Suprapubic skin (tissue), 4 donors: ENCODE measurements around the gene PEBP1. TPM values are rescaled to one million over a fixed set of nuclear protein-coding genes. Genes with fewer than 3 reads are reported as not detected.

Experiments used
- DNase-seq, 2 donors: peaks; one replicate each; pipeline ENCODE4 v3.0.0-alpha.2; 2019; ENCODE audit warnings: low spot score in 2 of 2
- H3K27ac ChIP-seq: fragments of 200-600 bp; sonication (generic); one replicate; pipeline ENCODE4 v1.5.1; 2019
- H3K27me3 ChIP-seq: fragments of 200-600 bp; sonication (generic); one replicate; pipeline ENCODE4 v1.5.1; 2019
- H3K36me3 ChIP-seq: fragments of 200-600 bp; sonication (generic); one replicate; pipeline ENCODE4 v1.5.1; 2019
- H3K4me1 ChIP-seq: fragments of 200-600 bp; sonication (generic); one replicate; pipeline ENCODE4 v1.5.1; 2019
- H3K4me3 ChIP-seq: fragments of 200-600 bp; sonication (generic); one replicate; pipeline ENCODE4 v1.5.1; 2019; ENCODE audit warnings: mild to moderate bottlenecking
- H3K9me3 ChIP-seq: fragments of 200-600 bp; sonication (generic); one replicate; pipeline ENCODE4 v1.5.1; 2019
- CTCF ChIP-seq, 2 donors: fragments of 200-600 bp in 1 of 2; fragments of 450-650 bp in 1 of 2; sonication (generic) in 1 of 2; IDR thresholded peaks; one replicate each; pipeline ENCODE4 v1.5.1; 2016 to 2019; ENCODE audit warnings: antibody characterized with exemption in 2 of 2, mild to moderate bottlenecking in 1 of 2, moderate library complexity in 1 of 2
- EP300 ChIP-seq: sonication (generic); formaldehyde crosslinking; IDR thresholded peaks from one replicate; pipeline ENCODE4 v1.6.1; 2017; ENCODE audit warnings: antibody characterized with exemption
- POLR2A ChIP-seq, 2 donors: fragments of 450-650 bp; IDR thresholded peaks; one replicate each; pipeline ENCODE4 v1.6.1; 2017; ENCODE audit warnings: antibody characterized with exemption in 2 of 2, mild to moderate bottlenecking in 2 of 2, moderate library complexity in 2 of 2
- POLR2AphosphoS5 ChIP-seq, 3 donors: sonication (generic); formaldehyde crosslinking; IDR thresholded peaks; one replicate each; pipeline ENCODE4 v1.6.1; 2017; ENCODE audit warnings: antibody characterized with exemption in 3 of 3
- WGBS: methylation state at CpG from one replicate; pipeline ENCODE4 v1.1.5; 2018; 5-methylcytosine and 5-hydroxymethylcytosine counted together
- total RNA-seq, 4 donors: library from RNA; depleted of rRNA; stranded (reverse); fragments of >200 nt; gene quantifications; one replicate each; pipeline ENCODE4 v1.1.0, GENCODE V29; 2016

Gene PEBP1
- total RNA-seq, 4 donors from 2014 or later, result 260 to 443 (median 311) TPM

- no peaks in the 10 kb centered on the region for H3K36me3 ChIP-seq
- no peak overlapping the region for H3K27ac ChIP-seq
- WGBS, result 72% methylated on average over 4 of the region's 4 CpGs
- peaks cover 19% of the 10 kb centered on the region for H3K4me1 ChIP-seq
- no peak for DNase-seq
- H3K9me3 ChIP-seq, result no peaks in the 10 kb centered on the region
- H3K4me3 ChIP-seq, result no peak overlapping the region
- TF ChIP-seq EP300, result no peak
- TF ChIP-seq POLR2A (IDR thresholded peaks at IDR 0.05), result no peak
- no peak for TF ChIP-seq CTCF (IDR thresholded peaks at IDR 0.05)
- TF ChIP-seq POLR2AphosphoS5 (IDR thresholded peaks at IDR 0.05), result no peak
- H3K27me3 ChIP-seq, result no peaks in the 10 kb centered on the region
Measured at GRCh38 chr12:118107011-118107410, 28.9 kb upstream of the PEBP1 start.

- no peak overlapping the region for H3K27ac ChIP-seq
- no peaks in the 10 kb centered on the region for H3K36me3 ChIP-seq
- H3K4me1 ChIP-seq, result peaks cover 12% of the 10 kb centered on the region
- TF ChIP-seq EP300, result no peak
- TF ChIP-seq CTCF (IDR thresholded peaks at IDR 0.05), result no peak
- TF ChIP-seq POLR2A (IDR thresholded peaks at IDR 0.05), result no peak
- TF ChIP-seq POLR2AphosphoS5 (IDR thresholded peaks at IDR 0.05), result no peak
- no peaks in the 10 kb centered on the region for H3K27me3 ChIP-seq
- H3K9me3 ChIP-seq, result no peaks in the 10 kb centered on the region
- WGBS, result 98% methylated on average over 8 of the region's 8 CpGs
- DNase-seq, result no peak
- no peak overlapping the region for H3K4me3 ChIP-seq
Measured at GRCh38 chr12:118107694-118108093, 28.2 kb upstream of the PEBP1 start.

GRCh38 chr12:118109088-118109487, 26.8 kb upstream of the PEBP1 start:
- Histone ChIP-seq H3K36me3 (no peaks in the 10 kb centered on the region), H3K27me3 (no peaks in the 10 kb centered on the region), H3K4me1 (peaks cover 5% of the 10 kb centered on the region), H3K4me3 (no peak overlapping the region), H3K9me3 (no peaks in the 10 kb centered on the region), H3K27ac (no peak overlapping the region)
- no peak for DNase-seq
- WGBS, result 87% methylated on average over 1 of the region's 1 CpG
- TF ChIP-seq POLR2AphosphoS5 (IDR thresholded peaks at IDR 0.05) (no peak), CTCF (IDR thresholded peaks at IDR 0.05) (no peak), POLR2A (IDR thresholded peaks at IDR 0.05) (no peak), EP300 (no peak)

GRCh38 chr12:118119449-118119879, 16.5 kb upstream of the PEBP1 start:
- no peak for TF ChIP-seq POLR2A (IDR thresholded peaks at IDR 0.05)
- TF ChIP-seq CTCF (IDR thresholded peaks at IDR 0.05), result no peak
- no peak for TF ChIP-seq POLR2AphosphoS5 (IDR thresholded peaks at IDR 0.05)
- no peak for TF ChIP-seq EP300
- H3K4me1 ChIP-seq, result peaks cover 11% of the 10 kb centered on the region
- no peak for DNase-seq
- H3K27me3 ChIP-seq, result no peaks in the 10 kb centered on the region
- H3K27ac ChIP-seq, result no peak overlapping the region
- no peaks in the 10 kb centered on the region for H3K9me3 ChIP-seq
- WGBS, result 90% methylated on average over 10 of the region's 10 CpGs
- no peaks in the 10 kb centered on the region for H3K36me3 ChIP-seq
- no peak overlapping the region for H3K4me3 ChIP-seq

GRCh38 chr12:118120579-118121363, 15.2 kb upstream of the PEBP1 start:
- H3K9me3 ChIP-seq, result no peaks in the 10 kb centered on the region
- 19% methylated on average over 8 of the region's 8 CpGs for WGBS

More at GRCh38 chr12:118120579-118121363, 15.2 kb upstream of the PEBP1 start:
- DNase-seq, result peak; percentile 78 to 83
- Histone ChIP-seq H3K4me3 (no peak overlapping the region), H3K4me1 (peaks cover 11% of the 10 kb centered on the region), H3K27ac (peak overlapping the region; percentile 51), H3K27me3 (no peaks in the 10 kb centered on the region), H3K36me3 (no peaks in the 10 kb centered on the region)
- peak in 1 of 2 donors; percentile 82 for TF ChIP-seq CTCF (IDR thresholded peaks at IDR 0.05)
- TF ChIP-seq POLR2AphosphoS5 (IDR thresholded peaks at IDR 0.05), result no peak
